Activated CD8-positive, alpha-beta memory T cell treated with anti-CD3 and anti-CD28 coated beads for 48 hours (primary cell): Measurements from ENCODE around the gene ZNF469.

ENCODE experiments used
- DNase-seq, 3 experiments: peaks; one replicate each; pipeline ENCODE4 v3.0.0-alpha.2; 2020; ENCODE audit warnings: low read depth in 2 of 3, low spot score in 2 of 3

ZNF469 gene

GRCh38 chr16:88376835-88377726 is 5.7 kb upstream of the ZNF469 start:
- no peak for DNase-seq

- no peak for DNase-seq
These were observed 4.8 kb upstream of the ZNF469 start for GRCh38 chr16:88377961-88378360.

GRCh38 chr16:88378401-88378800 is 4.4 kb upstream of the ZNF469 start:
- DNase-seq: no peak

- no peak for DNase-seq
These were observed 3.7 kb upstream of the ZNF469 start for GRCh38 chr16:88378836-88379693.

GRCh38 chr16:88379694-88380040 is 3.1 kb upstream of the ZNF469 start:
- DNase-seq: no peak

- no peak for DNase-seq
These were observed 2.7 kb upstream of the ZNF469 start for GRCh38 chr16:88380099-88380498.

- DNase-seq: no peak
These were observed 2.1 kb upstream of the ZNF469 start for GRCh38 chr16:88380619-88381018.

- DNase-seq: no peak
These were observed 823 bp upstream of the ZNF469 start for GRCh38 chr16:88381820-88382451.

GRCh38 chr16:88383401-88384221 is 852 bp downstream of the ZNF469 start:
- no peak for DNase-seq

- DNase-seq: no peak
These were observed 1.7 kb downstream of the ZNF469 start for GRCh38 chr16:88384222-88385111.

GRCh38 chr16:88385112-88385594 is 2.4 kb downstream of the ZNF469 start:
- no peak for DNase-seq

- DNase-seq: no peak
These were observed 3.4 kb downstream of the ZNF469 start for GRCh38 chr16:88385831-88386815.

GRCh38 chr16:88387180-88387765 is 4.5 kb downstream of the ZNF469 start:
- DNase-seq: no peak

GRCh38 chr16:88387941-88388627 is 5.3 kb downstream of the ZNF469 start:
- no peak for DNase-seq

GRCh38 chr16:88389191-88389590 is 6.4 kb downstream of the ZNF469 start:
- DNase-seq: no peak

GRCh38 chr16:88389621-88390160 is 6.9 kb downstream of the ZNF469 start:
- no peak for DNase-seq

- DNase-seq: no peak
These were observed 7.5 kb downstream of the ZNF469 start for GRCh38 chr16:88390265-88390664.
